NB4 (cell line): ENCODE data around the gene NFATC2.

Experiments used
- DNase-seq: peaks from one replicate; pipeline ENCODE4 v3.0.0; 2010; ENCODE audit warnings: low read depth
- H3K4me3 ChIP-seq: one replicate; pipeline ENCODE4 v1.5.1; 2011; ENCODE audit warnings: mild to moderate bottlenecking, low read depth, low read length, moderate library complexity
- CTCF ChIP-seq: IDR thresholded peaks from one replicate; pipeline ENCODE4 v1.5.1; 2012; ENCODE audit warnings: low read depth, low read length
- MAX ChIP-seq: IDR thresholded peaks from 2 replicates; pipeline ENCODE4 v1.6.1; 2011; ENCODE audit warnings: low read depth, low read length
- MYC ChIP-seq: IDR thresholded peaks from 2 replicates; pipeline ENCODE4 v1.6.1; 2011; ENCODE audit warnings: low read depth, low read length
- POLR2A ChIP-seq: IDR thresholded peaks from 2 replicates; pipeline ENCODE4 v1.6.1; 2011; ENCODE audit warnings: mild to moderate bottlenecking; ENCODE audit not compliant: insufficient read length; ENCODE audit errors: extremely low read depth

NFATC2 gene

GRCh38 chr20:51458751-51459439 lies 83.6 kb downstream of the NFATC2 start:
- TF ChIP-seq MYC (no peak), POLR2A (no peak), MAX (no peak), CTCF (no peak)
- H3K4me3 ChIP-seq: no peak overlapping the region
- DNase-seq: no peak

- no peak overlapping the region for H3K4me3 ChIP-seq
- DNase-seq: no peak
- TF ChIP-seq MAX (no peak), MYC (no peak), CTCF (no peak), POLR2A (no peak)
Observed at GRCh38 chr20:51457533-51457932, 85.0 kb downstream of the NFATC2 start.

GRCh38 chr20:51456511-51457509 lies 85.7 kb downstream of the NFATC2 start:
- H3K4me3 ChIP-seq: no peak overlapping the region
- peak; percentile 63 for DNase-seq

GRCh38 chr20:51454250-51454865 lies 88.2 kb downstream of the NFATC2 start:
- H3K4me3 ChIP-seq: no peak overlapping the region
- no peak for DNase-seq
- no peak for TF ChIP-seq POLR2A

More at GRCh38 chr20:51456511-51457509, 85.7 kb downstream of the NFATC2 start:
- TF ChIP-seq MYC (no peak), CTCF (no peak), POLR2A (no peak), MAX (no peak)

GRCh38 chr20:51452734-51453365 lies 89.7 kb downstream of the NFATC2 start:
- TF ChIP-seq CTCF: no peak
- no peak for TF ChIP-seq MAX
- no peak for TF ChIP-seq MYC
- no peak for TF ChIP-seq POLR2A
- no peak overlapping the region for H3K4me3 ChIP-seq
- DNase-seq: no peak

GRCh38 chr20:51452091-51452613 lies 90.4 kb downstream of the NFATC2 start:
- DNase-seq: no peak
- TF ChIP-seq POLR2A: no peak
- no peak for TF ChIP-seq MAX
- no peak for TF ChIP-seq CTCF
- no peak overlapping the region for H3K4me3 ChIP-seq
